ENCODE results near the gene CRCP. TPM values are rescaled to one million over a fixed set of nuclear protein-coding genes. Genes with fewer than 3 reads are reported as not detected.
"Not testable (repeated sequence)": the region's sequence is repeated elsewhere in the genome, so short reads cannot be mapped to it uniquely, and the experiment has no call there.

The CRCP gene
- total RNA-seq, 2 experiments from 2014 or later: 29.4 to 31.4 TPM

DNA sequence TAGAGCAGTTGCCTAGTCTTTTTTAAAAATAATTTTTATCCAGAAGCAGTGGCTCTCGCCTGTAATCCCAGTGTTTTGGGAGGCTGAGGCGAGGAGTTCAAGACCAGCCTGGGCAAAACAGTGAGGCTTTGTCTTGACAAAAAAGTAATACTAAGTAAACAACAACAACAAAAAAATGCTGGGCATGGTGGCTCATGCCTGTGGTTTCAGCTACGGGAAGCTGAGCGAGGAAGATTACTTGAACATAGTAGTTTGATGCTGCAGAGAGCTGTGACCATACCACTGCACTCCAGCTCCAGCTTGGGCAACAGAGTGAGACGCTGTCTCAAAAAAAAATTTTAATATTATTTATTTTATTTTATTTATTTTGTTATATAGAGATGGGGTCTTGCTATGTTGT, 59.2 kb downstream of the CRCP start:
- Mint-ChIP-seq H3K27me3 (no peaks in the 10 kb centered on the region), H3K4me1 (no peaks in the 10 kb centered on the region), H3K36me3 (ENCODE audit: low read depth) (no peaks in the 10 kb centered on the region), H3K9me3 (no peaks in the 10 kb centered on the region), H3K27ac (no peak overlapping the region), H3K4me3 (no peak overlapping the region)
- no peak for DNase-seq
- CTCF ChIA-PET: no interaction called here
- POLR2A ChIA-PET: no interaction called here

DNA sequence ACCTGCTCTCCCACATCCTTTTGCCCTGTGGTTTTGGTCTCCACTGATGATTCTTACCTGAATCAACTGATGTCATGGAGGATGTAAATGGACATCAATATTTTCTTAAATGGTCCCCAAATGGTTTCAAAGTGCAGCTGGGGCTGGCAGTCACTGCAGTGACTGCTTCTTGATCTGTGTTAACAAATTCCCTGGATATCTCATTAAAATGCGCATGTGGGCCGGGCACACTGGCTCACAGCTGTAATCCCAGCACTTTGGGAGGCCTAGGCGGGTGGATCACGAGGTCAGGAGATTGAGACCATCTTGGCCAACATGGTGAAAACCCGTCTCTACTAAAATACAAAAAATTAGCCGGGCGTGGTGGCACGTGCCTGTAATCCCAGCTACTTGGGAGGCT, 60.4 kb downstream of the CRCP start:
- H3K4me1 Mint-ChIP-seq; H3K9me3 Mint-ChIP-seq; H3K27me3 Mint-ChIP-seq; H3K36me3 Mint-ChIP-seq (ENCODE audit: low read depth); POLR2A ChIA-PET; H3K4me3 Mint-ChIP-seq; CTCF ChIA-PET; DNase-seq; H3K27ac Mint-ChIP-seq: not testable (repeated sequence)

DNA sequence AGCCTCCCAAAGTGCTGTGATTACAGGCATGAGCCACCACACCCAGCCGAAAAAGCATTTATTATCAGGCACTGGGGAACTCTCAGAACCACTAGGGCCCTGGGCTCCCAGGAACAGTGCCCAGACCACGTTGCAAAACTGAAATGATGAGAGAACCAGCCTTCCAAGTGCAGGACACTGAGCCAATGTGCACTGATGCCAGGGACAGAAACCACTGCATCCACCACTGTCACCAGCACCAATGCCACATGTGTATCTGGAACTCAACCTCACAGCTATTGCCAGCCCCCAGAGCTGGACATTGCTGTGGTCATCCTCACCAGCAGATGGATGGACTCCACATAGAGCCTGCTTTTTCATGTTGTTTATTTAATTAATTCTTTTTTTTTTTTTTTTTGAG, 62.3 kb downstream of the CRCP start:
- no peaks in the 10 kb centered on the region for H3K9me3 Mint-ChIP-seq
- H3K27ac Mint-ChIP-seq: no peak overlapping the region
- H3K27me3 Mint-ChIP-seq: no peaks in the 10 kb centered on the region
- ChIA-PET CTCF (interaction anchor here (0.6 to 0.7 kb wide), 4 partner anchors 16 to 419 kb away, joined by 3 to 6 read pairs (median 4); no protein-coding TSS in a partner anchor), POLR2A (no interaction called here)
- H3K36me3 Mint-ChIP-seq (ENCODE audit: low read depth): no peaks in the 10 kb centered on the region
- no peaks in the 10 kb centered on the region for H3K4me1 Mint-ChIP-seq
- H3K4me3 Mint-ChIP-seq: no peak overlapping the region
- no peak for DNase-seq

DNA sequence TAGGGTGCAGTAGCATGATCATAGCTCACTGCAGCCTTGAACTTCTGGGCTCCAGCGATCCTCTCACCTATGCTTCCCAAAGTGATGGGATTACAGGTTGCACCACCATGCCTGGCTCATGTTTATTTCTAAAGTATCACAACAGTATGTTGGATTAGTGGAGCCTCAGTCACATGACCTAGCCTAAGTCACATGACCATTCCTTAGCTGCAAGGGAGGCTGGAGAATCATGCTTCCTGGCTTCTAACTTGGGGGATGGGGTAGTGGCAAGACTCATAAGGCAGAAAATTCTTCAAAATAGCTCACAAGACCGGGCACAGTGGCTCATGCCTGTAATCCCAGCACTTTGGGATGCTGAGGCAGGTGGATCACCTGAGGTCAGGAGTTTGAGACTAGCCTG, 63.6 kb downstream of the CRCP start:
- Mint-ChIP-seq H3K27me3 (no peaks in the 10 kb centered on the region), H3K36me3 (ENCODE audit: low read depth) (no peaks in the 10 kb centered on the region), H3K4me3 (no peak overlapping the region), H3K9me3 (no peaks in the 10 kb centered on the region), H3K27ac (no peak overlapping the region), H3K4me1 (no peaks in the 10 kb centered on the region)
- CTCF ChIA-PET: no interaction called here
- no peak for DNase-seq
- POLR2A ChIA-PET: no interaction called here

DNA sequence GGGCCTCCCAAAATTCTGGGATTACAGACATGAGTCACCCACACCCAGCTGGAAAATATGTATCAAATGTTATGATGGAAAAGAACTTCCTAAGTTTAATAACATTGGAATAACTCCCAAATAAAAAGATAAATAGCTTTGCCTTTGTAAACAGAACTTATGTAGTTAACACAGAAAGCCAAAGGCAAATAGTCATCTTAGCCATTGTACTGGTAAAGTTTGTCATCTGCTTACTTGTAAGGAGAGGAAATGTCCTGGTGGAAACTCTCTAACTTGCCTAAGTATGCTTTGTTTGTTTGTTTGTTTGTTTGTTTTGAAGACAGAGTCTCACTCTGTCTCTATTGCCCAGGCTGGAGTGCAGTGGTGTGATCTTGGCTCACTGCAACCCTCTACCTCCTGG, 66.7 kb downstream of the CRCP start:
- DNase-seq: no peak
- H3K4me1 Mint-ChIP-seq: no peaks in the 10 kb centered on the region
- ChIA-PET CTCF (no interaction called here), POLR2A (no interaction called here)
- H3K4me3 Mint-ChIP-seq: no peak overlapping the region
- H3K36me3 Mint-ChIP-seq (ENCODE audit: low read depth): no peaks in the 10 kb centered on the region
- no peak overlapping the region for H3K27ac Mint-ChIP-seq
- no peaks in the 10 kb centered on the region for H3K27me3 Mint-ChIP-seq
- no peaks in the 10 kb centered on the region for H3K9me3 Mint-ChIP-seq

DNA sequence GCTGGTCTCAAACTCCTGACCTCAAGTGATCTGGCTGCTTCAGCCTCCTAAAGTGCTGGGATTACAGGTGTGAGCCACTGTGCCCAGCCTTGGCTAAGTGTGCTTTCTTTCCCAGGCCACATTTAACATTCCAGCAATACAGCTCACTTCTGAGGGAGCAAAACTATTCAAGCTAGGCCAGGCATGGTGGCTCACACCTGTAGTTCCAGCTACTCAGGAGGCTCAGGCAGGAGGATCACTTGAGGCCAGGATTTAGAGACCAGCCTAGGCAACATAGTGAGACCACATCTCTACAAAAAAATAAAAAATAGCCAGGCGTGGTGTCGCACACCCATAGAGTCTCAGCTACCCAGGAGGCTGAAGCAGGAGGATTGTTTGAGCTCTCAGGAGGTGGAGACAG, 67.2 kb downstream of the CRCP start:
- H3K4me3 Mint-ChIP-seq: no peak overlapping the region
- no peaks in the 10 kb centered on the region for H3K27me3 Mint-ChIP-seq
- H3K27ac Mint-ChIP-seq: no peak overlapping the region
- ChIA-PET POLR2A (no interaction called here), CTCF (no interaction called here)
- DNase-seq: no peak
- H3K4me1 Mint-ChIP-seq: no peaks in the 10 kb centered on the region
- H3K36me3 Mint-ChIP-seq (ENCODE audit: low read depth): no peaks in the 10 kb centered on the region
- no peaks in the 10 kb centered on the region for H3K9me3 Mint-ChIP-seq

DNA sequence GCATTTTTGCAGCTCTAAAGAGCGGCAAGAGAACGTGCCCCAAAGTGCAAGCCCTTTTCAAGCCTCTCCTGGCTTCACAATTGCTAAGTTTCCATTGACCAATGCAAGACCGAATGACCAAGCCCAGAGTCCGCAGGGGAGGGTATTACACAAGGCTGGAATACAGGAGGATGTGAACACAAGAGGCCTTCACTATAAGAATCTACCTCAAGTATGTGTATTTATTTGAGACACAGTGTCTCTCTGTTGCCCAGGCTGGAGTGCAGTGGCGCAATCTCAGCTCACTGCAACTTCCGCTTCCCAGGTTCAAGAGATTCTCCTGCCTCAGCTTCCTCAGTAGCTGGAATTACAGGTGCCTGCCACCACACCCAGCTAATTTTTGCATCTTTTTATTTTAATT, 68.3 kb downstream of the CRCP start:
- ChIA-PET CTCF (no interaction called here), POLR2A (no interaction called here)
- H3K27me3 Mint-ChIP-seq: no peaks in the 10 kb centered on the region
- H3K4me1 Mint-ChIP-seq: no peaks in the 10 kb centered on the region
- DNase-seq: no peak
- H3K4me3 Mint-ChIP-seq: no peak overlapping the region
- no peak overlapping the region for H3K27ac Mint-ChIP-seq
- no peaks in the 10 kb centered on the region for H3K9me3 Mint-ChIP-seq
- no peaks in the 10 kb centered on the region for H3K36me3 Mint-ChIP-seq (ENCODE audit: low read depth)

DNA sequence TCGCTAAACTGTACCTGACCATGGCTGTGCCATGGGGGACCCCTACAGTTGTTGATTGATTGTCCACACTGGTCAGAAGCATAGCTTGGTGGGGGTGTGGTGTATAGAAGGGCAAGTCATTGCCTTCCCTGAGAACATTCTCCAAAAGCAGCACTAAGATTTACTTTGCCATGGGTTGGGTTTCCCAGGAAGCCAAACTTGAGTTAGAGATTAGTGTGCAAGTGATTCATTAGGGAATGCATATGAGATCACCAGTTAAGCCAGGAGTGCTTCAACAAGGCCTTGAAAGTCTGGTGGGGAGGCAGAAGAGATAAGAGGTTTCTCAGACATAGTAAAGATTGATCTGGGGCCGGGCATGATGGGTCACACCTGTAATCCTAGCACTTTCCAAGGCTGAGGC, 69.1 kb downstream of the CRCP start:
- Mint-ChIP-seq H3K36me3 (ENCODE audit: low read depth) (no peaks in the 10 kb centered on the region), H3K9me3 (no peaks in the 10 kb centered on the region), H3K4me1 (no peaks in the 10 kb centered on the region), H3K27ac (no peak overlapping the region), H3K4me3 (no peak overlapping the region), H3K27me3 (no peaks in the 10 kb centered on the region)
- no peak for DNase-seq
- ChIA-PET POLR2A (no interaction called here), CTCF (no interaction called here)

DNA sequence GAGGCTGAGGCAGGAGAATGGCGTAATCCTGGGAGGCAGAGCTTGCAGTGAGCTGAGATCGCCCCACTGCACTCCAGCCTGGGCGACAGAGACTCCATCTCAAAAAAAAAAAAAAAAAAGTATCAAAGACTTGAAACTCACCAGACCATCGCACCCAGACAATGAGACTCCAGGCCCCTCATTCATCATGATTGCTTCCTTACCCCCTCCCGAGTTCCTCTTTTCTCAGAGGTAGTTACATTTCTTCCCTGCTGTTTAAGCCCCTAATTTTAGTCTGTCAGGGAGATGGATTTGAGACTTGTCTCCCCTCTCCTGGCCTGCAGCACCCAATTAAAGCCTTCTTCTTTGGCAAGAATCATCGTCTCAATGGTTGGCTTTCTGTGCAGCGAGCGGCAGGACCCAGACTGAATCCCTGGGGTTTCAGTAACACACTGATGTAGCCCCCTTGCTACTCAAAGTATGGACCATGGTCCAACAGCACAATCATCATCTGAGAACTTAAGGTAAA, 71.1 kb downstream of the CRCP start:
- DNase-seq: no peak

DNA sequence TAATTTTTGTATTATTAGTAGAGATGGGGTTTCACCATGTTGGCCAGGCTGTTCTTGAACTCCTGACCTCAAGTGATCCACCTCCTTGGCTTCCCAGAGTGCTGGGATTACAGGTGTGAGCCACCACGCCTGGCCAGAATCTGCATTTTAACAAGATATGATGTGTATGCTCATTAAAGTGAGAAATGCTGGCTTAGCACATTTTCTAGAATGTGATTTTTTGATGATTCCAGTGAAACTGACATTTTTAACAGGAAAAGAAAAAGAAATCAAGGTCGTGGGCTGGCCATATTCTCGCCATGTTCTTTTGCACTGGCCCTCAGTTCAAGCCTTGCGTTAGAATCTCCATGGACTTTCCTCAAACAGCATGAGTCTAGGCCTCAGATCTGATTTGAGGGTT, 72.3 kb downstream of the CRCP start:
- Mint-ChIP-seq H3K4me3 (no peak overlapping the region), H3K27ac (no peak overlapping the region), H3K27me3 (no peaks in the 10 kb centered on the region), H3K36me3 (ENCODE audit: low read depth) (no peaks in the 10 kb centered on the region), H3K4me1 (no peaks in the 10 kb centered on the region), H3K9me3 (no peaks in the 10 kb centered on the region)
- ChIA-PET CTCF (interaction anchor here (0.6 kb wide), 1 partner anchor 140 kb away, joined by 3 read pairs; no protein-coding TSS in a partner anchor), POLR2A (no interaction called here)
- no peak for DNase-seq

More for the DNA sequence above, 71.1 kb downstream of the CRCP start:
- POLR2A ChIA-PET: no interaction called here
- no peaks in the 10 kb centered on the region for H3K4me1 Mint-ChIP-seq
- no peak overlapping the region for H3K27ac Mint-ChIP-seq
- CTCF ChIA-PET: interaction anchor here (0.7 kb wide), 1 partner anchor 15 kb away, joined by 4 read pairs; no protein-coding TSS in a partner anchor
- H3K36me3 Mint-ChIP-seq (ENCODE audit: low read depth): no peaks in the 10 kb centered on the region
- no peaks in the 10 kb centered on the region for H3K9me3 Mint-ChIP-seq
- no peaks in the 10 kb centered on the region for H3K27me3 Mint-ChIP-seq
- H3K4me3 Mint-ChIP-seq: no peak overlapping the region

DNA sequence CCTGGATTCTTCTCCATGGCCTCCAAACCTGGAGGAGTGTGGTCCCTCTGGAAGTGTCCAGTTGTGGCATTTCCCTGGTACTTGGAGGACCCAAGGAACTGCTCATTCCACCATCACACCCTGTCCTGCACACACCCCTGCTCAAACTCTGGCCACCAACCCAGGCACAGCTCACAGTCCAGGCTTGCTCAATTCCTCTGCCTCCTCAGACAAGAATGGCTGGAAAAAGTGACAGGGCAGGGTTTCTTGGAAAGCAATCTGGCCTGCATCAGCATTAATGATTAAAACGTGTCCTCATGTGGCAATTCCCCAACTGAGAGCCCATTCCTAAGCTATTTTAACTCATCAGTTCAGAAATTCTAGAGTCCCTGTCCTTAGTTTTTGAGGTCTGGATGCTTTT, 73.3 kb downstream of the CRCP start:
- ChIA-PET POLR2A (no interaction called here), CTCF (interaction anchor here (0.7 kb wide), 1 partner anchor 31 kb away, joined by 3 read pairs; no protein-coding TSS in a partner anchor)
- Mint-ChIP-seq H3K27ac (no peak overlapping the region), H3K27me3 (no peaks in the 10 kb centered on the region), H3K9me3 (no peaks in the 10 kb centered on the region), H3K36me3 (ENCODE audit: low read depth) (no peaks in the 10 kb centered on the region), H3K4me3 (no peak overlapping the region), H3K4me1 (no peaks in the 10 kb centered on the region)
- DNase-seq: no peak

DNA sequence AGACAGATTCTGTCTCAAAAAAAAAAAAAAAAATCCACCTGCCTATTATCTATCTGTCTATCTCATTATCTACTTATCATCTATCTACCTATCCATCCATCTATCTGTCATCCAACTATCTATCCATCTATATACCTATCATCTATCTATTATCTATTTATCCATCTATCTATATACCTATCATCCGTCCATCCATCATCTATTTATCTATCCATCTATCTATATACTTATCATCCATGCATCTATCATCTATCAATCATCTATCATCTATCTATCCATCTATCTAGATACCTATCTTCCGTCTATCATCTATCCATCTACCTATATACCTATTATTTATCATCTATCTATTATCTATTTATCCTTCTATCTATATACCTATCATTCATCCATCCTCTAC, 74.0 kb downstream of the CRCP start:
- CTCF ChIA-PET: interaction anchor here (0.7 kb wide), 1 partner anchor 31 kb away, joined by 3 read pairs; no protein-coding TSS in a partner anchor

DNA sequence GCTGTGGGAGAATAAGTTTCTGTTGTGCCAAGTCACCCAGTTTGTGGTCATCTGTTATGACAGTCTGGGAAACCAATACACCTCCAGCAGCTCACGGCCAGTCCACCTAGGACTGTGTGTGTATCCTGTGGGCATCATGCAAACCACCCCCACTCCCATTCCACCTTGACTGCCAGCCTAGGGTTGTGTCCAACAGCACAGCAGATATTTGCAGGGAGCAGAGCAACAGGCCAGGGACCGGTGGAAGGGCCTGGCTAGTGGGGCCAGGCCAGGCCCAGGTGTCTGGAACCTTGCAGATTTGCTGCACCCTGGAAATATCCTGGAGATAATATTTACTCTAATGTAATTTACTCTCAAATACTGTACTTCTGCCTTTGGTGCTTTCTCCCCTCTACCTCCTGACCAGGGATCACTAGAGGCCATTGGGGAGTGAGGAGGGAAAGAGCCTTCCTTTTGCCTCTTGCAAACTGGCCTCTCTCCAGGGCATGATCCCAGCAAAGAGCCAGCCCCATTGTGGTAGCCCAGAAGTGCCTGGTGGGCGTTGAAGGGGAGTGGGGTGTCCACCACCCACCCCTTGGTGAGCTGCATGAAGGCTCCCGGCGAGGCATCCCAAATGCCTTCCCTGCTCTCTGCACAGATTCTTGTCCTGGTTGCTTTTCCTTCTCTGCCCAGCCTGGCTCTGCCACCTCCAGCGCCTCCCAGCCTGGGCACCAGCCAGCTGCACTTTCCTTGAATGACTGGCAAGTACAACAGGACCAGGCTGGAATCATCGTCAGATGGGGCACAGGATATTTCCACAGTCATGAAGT, 75.3 kb downstream of the CRCP start:
- CTCF ChIA-PET: no interaction called here
- Mint-ChIP-seq H3K27ac (no peak overlapping the region), H3K4me1 (no peaks in the 10 kb centered on the region), H3K4me3 (no peak overlapping the region), H3K36me3 (ENCODE audit: low read depth) (no peaks in the 10 kb centered on the region), H3K27me3 (no peaks in the 10 kb centered on the region), H3K9me3 (no peaks in the 10 kb centered on the region)
- no peak for DNase-seq
- POLR2A ChIA-PET: no interaction called here

More for the DNA sequence above, 74.0 kb downstream of the CRCP start:
- Mint-ChIP-seq H3K4me3 (no peak overlapping the region), H3K4me1 (no peaks in the 10 kb centered on the region), H3K9me3 (no peaks in the 10 kb centered on the region), H3K27me3 (no peaks in the 10 kb centered on the region), H3K27ac (no peak overlapping the region), H3K36me3 (ENCODE audit: low read depth) (no peaks in the 10 kb centered on the region)
- POLR2A ChIA-PET: no interaction called here
- no peak for DNase-seq

DNA sequence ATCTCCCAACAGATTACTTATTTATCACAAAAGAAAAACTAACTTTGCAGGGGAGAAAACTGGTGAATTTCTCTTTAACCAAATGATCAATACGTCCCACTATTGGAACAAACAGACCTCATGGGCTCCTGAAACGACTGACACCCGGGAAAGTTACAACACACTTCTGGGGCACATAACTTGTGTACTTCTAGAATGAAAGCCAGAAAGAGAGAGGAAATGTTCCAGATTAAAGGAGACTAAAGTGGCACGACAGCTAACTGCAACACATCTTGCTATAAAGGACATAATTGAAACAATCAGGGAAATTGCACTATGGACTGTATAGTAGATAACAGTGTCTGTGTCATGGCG, 75.8 kb downstream of the CRCP start:
- H3K9me3 Mint-ChIP-seq: no peaks in the 10 kb centered on the region
- ChIA-PET CTCF (interaction anchor here (0.7 kb wide), 1 partner anchor 1839 kb away, joined by 3 read pairs; no protein-coding TSS in a partner anchor), POLR2A (no interaction called here)
- no peaks in the 10 kb centered on the region for H3K27me3 Mint-ChIP-seq
- H3K4me1 Mint-ChIP-seq: no peaks in the 10 kb centered on the region
- no peak for DNase-seq
- no peaks in the 10 kb centered on the region for H3K36me3 Mint-ChIP-seq (ENCODE audit: low read depth)
- no peak overlapping the region for H3K4me3 Mint-ChIP-seq
- no peak overlapping the region for H3K27ac Mint-ChIP-seq
